Psoas muscle (tissue), 8 donors: ENCODE data around the gene ZNF135. TPM values are rescaled to one million over a fixed set of nuclear protein-coding genes. Genes with fewer than 3 reads are reported as not detected.

Source experiments
- ATAC-seq, 4 donors: fragments of 200-7000 bp; cut with Tn5 transposase; one replicate each; pipeline ENCODE4 v1.9.1; 2020; ENCODE audit warnings: moderate library complexity in 3 of 4, mild to moderate bottlenecking in 2 of 4
- DNase-seq, 2 donors: peaks; one replicate each; pipeline ENCODE4 v3.0.0-alpha.2; 2020
- H3K27ac ChIP-seq: fragments of 200-600 bp; one replicate; pipeline ENCODE4 v1.8.0; 2022
- H3K27me3 ChIP-seq, 3 donors: fragments of 200-600 bp in 1 of 3; one replicate each; pipeline versions ENCODE4 v1.6.1 to v1.8.0; 2013 to 2022; ENCODE audit warnings: low read length in 2 of 3, mild to moderate bottlenecking in 2 of 3, moderate library complexity in 1 of 3; ENCODE audit not compliant: insufficient read depth in 3 of 3
- H3K36me3 ChIP-seq, 2 donors: fragments of 200-600 bp in 1 of 2; one replicate each; pipeline versions ENCODE4 v1.6.1 to v1.8.0; 2013 to 2022; ENCODE audit warnings: low read depth in 1 of 2, mild to moderate bottlenecking in 1 of 2, moderate library complexity in 1 of 2; ENCODE audit not compliant: insufficient read depth in 1 of 2
- H3K4me1 ChIP-seq: fragments of 200-600 bp; one replicate; pipeline ENCODE4 v1.8.0; 2022
- H3K4me3 ChIP-seq: fragments of 200-600 bp; one replicate; pipeline ENCODE4 v1.8.0; 2022; ENCODE audit warnings: mild to moderate bottlenecking
- H3K9me3 ChIP-seq: fragments of 200-600 bp; one replicate; pipeline ENCODE4 v1.8.0; 2022
- WGBS, 3 donors: extraction: QIAGEN DNeasy Blood & Tissue Kit; methylation state at CpG; one replicate each; pipeline versions ENCODE4 v1.1.6 to v1.1.7; 2013; 5-methylcytosine and 5-hydroxymethylcytosine counted together
- intact Hi-C, 2 donors: fragments of 100-400 bp; cut with DNase I; formaldehyde crosslinking; loops; one replicate each; pipeline versions ENCODE4 v1.11.0 to v1.14.2; 2022
- polyA plus RNA-seq, 3 donors: library from polyadenylated mRNA; stranded (reverse); fragments of 200-250 nt; gene quantifications; one replicate each; pipeline ENCODE4 v1.2.3, GENCODE V29; 2013
- total RNA-seq, 4 donors: library from RNA; stranded (reverse); fragmentation: NEBNext Ultra II Directional in 2 of 4; extraction: Animal tissue kit (Norgen Biotek cat#: 25700) in 2 of 4; gene quantifications; one replicate each; pipeline versions ENCODE4 v1.2.1 to v1.2.4, GENCODE V29; 2021 to 2023
- TF ChIP-seq, protein P1 (sequence below): fragments of 200-600 bp; IDR thresholded peaks from one replicate; pipeline ENCODE4 v1.8.0; 2022; ENCODE audit warnings: antibody characterized with exemption
- donor health status: healthy with polysubstance abuse.
- donor health status: DM: no; HTN: no; CAD: no; lungs with moderate emphysema.
- donor health status: Bipolar disorder and iron deficiency.
- donor health status: healthy.
- donor health status: DM: yes; HTN: yes; CAD: no.
- donor health status: DM: no; HTN: no; CAD: no.
- donor health status: DM: no; HTN: no; CAD: no.
- donor health status: DM: yes; HTN: yes; CAD: no.

The ZNF135 gene
- total and polyA plus RNA-seq, 7 donors = 0.87 to 1.7 (median 1.2) TPM

DNA sequence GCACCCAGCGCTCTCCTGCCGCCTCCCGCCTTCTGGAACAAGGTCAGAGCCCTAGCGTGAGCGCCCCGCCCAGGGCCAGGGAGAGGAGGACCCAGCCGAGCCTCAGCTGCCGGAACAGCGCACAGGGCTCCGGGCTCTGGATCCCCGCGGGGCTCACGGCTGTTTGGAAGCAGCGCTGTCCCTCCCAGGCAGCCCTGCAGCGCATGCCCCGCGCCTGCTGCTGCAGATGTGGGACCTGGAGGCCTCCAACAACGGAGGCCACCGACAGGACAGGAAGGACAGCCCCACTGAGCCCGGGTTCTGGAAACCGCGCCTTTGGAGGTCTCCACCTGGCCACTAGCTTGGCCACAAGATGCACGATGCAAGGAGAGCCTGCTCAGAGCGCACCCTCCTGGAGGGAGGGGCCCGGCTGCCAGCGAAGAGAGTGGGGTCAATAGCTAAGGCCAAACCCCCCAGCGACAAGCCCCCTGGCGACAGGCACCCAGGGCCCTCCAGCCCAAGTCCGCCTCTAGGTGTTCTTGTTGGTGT lies 26.3 kb downstream of the ZNF135 start:
- Histone ChIP-seq H3K27ac (no peak overlapping the region), H3K27me3 (no peaks in the 10 kb centered on the region), H3K4me1 (no peaks in the 10 kb centered on the region), H3K36me3 (peaks cover 11 to 37% of the 10 kb centered on the region in 2 donors), H3K4me3 (no peak overlapping the region), H3K9me3 (peaks cover 66% of the 10 kb centered on the region)
- intact Hi-C loops = no loop called here
- TF ChIP-seq, protein P1, sequence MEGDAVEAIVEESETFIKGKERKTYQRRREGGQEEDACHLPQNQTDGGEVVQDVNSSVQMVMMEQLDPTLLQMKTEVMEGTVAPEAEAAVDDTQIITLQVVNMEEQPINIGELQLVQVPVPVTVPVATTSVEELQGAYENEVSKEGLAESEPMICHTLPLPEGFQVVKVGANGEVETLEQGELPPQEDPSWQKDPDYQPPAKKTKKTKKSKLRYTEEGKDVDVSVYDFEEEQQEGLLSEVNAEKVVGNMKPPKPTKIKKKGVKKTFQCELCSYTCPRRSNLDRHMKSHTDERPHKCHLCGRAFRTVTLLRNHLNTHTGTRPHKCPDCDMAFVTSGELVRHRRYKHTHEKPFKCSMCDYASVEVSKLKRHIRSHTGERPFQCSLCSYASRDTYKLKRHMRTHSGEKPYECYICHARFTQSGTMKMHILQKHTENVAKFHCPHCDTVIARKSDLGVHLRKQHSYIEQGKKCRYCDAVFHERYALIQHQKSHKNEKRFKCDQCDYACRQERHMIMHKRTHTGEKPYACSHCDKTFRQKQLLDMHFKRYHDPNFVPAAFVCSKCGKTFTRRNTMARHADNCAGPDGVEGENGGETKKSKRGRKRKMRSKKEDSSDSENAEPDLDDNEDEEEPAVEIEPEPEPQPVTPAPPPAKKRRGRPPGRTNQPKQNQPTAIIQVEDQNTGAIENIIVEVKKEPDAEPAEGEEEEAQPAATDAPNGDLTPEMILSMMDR = no peak
- WGBS, 3 donors = 92 to 97% (median 94%) methylated on average over 26 to 29 of the region's 29 CpGs
- ATAC-seq (no peak), DNase-seq (no peak)

DNA sequence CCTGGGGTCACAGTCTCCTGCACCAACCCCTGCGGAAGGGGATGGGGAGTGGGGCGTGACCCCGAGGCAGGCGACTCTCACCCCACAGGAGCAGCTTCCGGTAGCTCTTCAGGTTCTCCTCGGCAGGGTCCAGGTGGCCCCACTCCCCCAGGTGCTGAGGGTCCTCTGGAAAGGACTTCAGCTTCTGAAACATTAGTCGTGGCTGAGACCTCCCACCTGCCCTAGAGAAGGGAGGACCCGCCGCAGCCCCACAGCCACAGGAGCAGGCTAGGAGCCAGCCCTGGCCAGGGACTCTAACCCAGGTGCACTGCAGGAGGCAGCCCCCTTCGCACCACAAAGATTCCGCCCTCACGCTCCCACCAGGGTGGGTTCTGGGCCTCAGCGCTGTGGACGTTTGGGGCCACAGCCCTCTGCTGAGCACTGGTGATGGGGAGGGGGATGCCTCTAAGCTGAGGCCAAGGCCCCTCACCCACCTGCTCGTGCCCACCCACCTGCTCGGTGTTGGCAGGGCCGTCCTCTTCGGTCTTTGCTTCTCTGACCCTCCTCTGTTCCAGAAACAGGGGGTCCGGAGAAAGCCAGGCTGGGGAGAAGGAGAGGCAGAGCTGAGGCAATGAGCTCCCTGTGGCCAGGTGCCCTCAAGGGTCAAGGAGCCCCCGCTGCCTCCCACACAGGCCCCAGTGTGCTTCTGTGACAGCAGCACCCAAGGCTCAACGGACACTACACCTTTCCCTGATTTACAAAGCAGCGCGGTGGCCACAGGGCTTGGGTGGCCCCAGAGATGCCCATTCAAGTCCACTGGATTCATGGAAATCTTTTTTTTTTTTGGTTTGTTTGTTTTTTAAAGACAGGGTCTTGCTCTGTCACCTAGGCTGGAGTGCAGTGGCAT lies 28.0 kb downstream of the ZNF135 start:
- intact Hi-C loops = no loop called here

DNA sequence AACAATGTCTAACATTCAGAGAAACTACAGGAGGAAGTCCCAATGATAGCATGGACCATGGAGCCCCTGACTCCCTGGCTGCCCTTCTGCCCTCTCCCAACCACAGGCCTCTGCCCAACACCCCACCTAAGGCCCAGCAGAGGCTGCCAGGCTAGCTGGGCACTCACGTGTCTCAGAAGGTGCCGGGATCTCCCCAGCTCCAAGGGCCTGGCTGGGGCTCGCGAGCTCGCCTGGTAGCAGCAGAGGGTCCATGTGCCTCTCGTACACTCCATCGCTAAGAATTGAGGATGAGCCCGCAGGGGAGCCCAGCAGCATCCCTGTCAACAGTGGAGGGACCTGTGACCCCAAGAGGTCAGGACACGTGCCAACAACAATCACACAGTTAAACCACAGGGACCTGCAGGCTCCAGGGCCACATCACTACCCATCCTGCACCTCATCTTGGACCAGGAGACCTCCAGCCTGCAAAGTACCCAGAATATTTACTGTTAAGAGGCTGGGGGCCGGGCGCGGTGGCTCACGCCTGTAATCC lies 29.5 kb downstream of the ZNF135 start:
- WGBS, 3 donors = 97 to 98% (median 97%) methylated on average over 13 of the region's 13 CpGs
- no peak for DNase-seq
- intact Hi-C loops = no loop called here
- no peaks in the 10 kb centered on the region for H3K27me3 ChIP-seq
- H3K27ac ChIP-seq = no peak overlapping the region
- peaks cover 47% of the 10 kb centered on the region for H3K9me3 ChIP-seq
- no peak for ATAC-seq
- H3K4me3 ChIP-seq = no peak overlapping the region
- peaks cover 11 to 37% of the 10 kb centered on the region in 2 donors for H3K36me3 ChIP-seq
- H3K4me1 ChIP-seq = no peaks in the 10 kb centered on the region
- TF ChIP-seq, protein P1 = no peak

More for the DNA sequence above, 28.0 kb downstream of the ZNF135 start:
- Histone ChIP-seq H3K9me3 (peaks cover 55% of the 10 kb centered on the region), H3K27me3 (no peaks in the 10 kb centered on the region), H3K4me3 (no peak overlapping the region), H3K36me3 (peaks cover 11 to 37% of the 10 kb centered on the region in 2 donors), H3K4me1 (no peaks in the 10 kb centered on the region), H3K27ac (no peak overlapping the region)
- TF ChIP-seq, protein P1 = no peak
- WGBS, 3 donors = 92 to 94% (median 93%) methylated on average over 23 of the region's 23 CpGs
- no peak for ATAC-seq
- no peak for DNase-seq

DNA sequence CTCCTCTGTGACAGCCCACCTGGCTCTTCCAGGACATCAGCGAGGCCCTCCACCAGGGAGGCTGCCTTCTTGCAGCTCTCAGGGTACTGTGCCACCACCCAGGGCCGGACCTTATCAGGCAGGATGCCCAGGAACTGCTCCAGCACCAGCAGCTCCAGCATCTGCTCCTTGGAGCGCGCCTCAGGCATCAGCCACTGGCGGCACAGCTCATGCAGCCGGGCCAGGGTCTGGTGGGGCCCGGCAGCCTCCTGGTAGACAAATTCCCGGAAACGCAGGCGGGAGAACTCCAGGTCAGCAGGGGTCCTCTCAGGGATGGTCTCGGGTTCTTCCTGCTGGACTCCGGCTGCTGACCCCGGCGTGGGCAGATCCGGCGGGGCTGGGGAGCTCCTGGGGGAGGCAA lies 30.8 kb downstream of the ZNF135 start:
- intact Hi-C loops = no loop called here
- ATAC-seq (no peak), DNase-seq (no peak)
- H3K4me3 ChIP-seq = no peak overlapping the region
- H3K27me3 ChIP-seq = no peaks in the 10 kb centered on the region
- H3K9me3 ChIP-seq = peaks cover 45% of the 10 kb centered on the region
- TF ChIP-seq, protein P1 = no peak
- 93 to 94% (median 94%) methylated on average over 16 of the region's 16 CpGs for WGBS, 3 donors
- H3K36me3 ChIP-seq = peaks cover 4 to 27% of the 10 kb centered on the region in 2 donors
- H3K27ac ChIP-seq = no peak overlapping the region
- no peaks in the 10 kb centered on the region for H3K4me1 ChIP-seq
